ENCODE results near the gene MAGEA9. TPM values are rescaled to one million over a fixed set of nuclear protein-coding genes. Genes with fewer than 3 reads are reported as not detected.
"Not testable (repeated sequence)": the region's sequence is repeated elsewhere in the genome, so short reads cannot be mapped to it uniquely, and the experiment has no call there.

MAGEA9 gene
- total RNA-seq, 1 experiment from 2014 or later, result not detected

- no peak for DNase-seq
- Mint-ChIP-seq H3K4me3 (ENCODE audit: unreplicated experiment) (no peak overlapping the region), H3K9me3 (ENCODE audit: unreplicated experiment) (no peaks in the 10 kb centered on the region), H3K4me1 (ENCODE audit: low read depth, unreplicated experiment) (no peaks in the 10 kb centered on the region), H3K36me3 (ENCODE audit: insufficient read depth, unreplicated experiment) (no peaks in the 10 kb centered on the region), H3K27ac (ENCODE audit: unreplicated experiment) (no peak overlapping the region), H3K27me3 (ENCODE audit: insufficient read depth, unreplicated experiment) (peaks cover 2% of the 10 kb centered on the region)
- no TSS peak for BruUV-seq (replicated peaks)
- Histone ChIP-seq H3K4me1 (no peaks in the 10 kb centered on the region), H3K9me3 (no peaks in the 10 kb centered on the region), H3K27me3 (replicated peaks; ENCODE audit: control insufficient read depth, insufficient read depth, low read length) (no peaks in the 10 kb centered on the region), H3K4me3 (ENCODE audit: low read depth, low read length) (no peak overlapping the region), H3K36me3 (ENCODE audit: control insufficient read depth, insufficient read depth, low read length) (no peaks in the 10 kb centered on the region)
- intact Hi-C loops (cut with micrococcal nuclease; ENCODE audit: unreplicated experiment), result no loop called here
- CTCF ChIA-PET, result no interaction called here
- TF ChIP-seq CTCF (IDR thresholded peaks at IDR 0.05; ENCODE audit: insufficient read depth in 1 of 2, low read depth in 1 of 2, low read length in 1 of 2, severe bottlenecking in 1 of 2, unreplicated experiment in 1 of 2), result no peak
- POLR2A ChIA-PET, result no interaction called here
Observed at GRCh38 chrX:149758068-149758714, 23.5 kb upstream of the MAGEA9 start.

- H3K9me3 Mint-ChIP-seq (ENCODE audit: unreplicated experiment); DNase-seq; H3K36me3 Mint-ChIP-seq (ENCODE audit: insufficient read depth, unreplicated experiment); H3K4me3 Mint-ChIP-seq (ENCODE audit: unreplicated experiment); H3K4me1 ChIP-seq; H3K4me3 ChIP-seq (ENCODE audit: low read depth, low read length); H3K27me3 ChIP-seq (replicated peaks; ENCODE audit: control insufficient read depth, insufficient read depth, low read length); intact Hi-C loops (cut with micrococcal nuclease; ENCODE audit: unreplicated experiment); H3K27ac Mint-ChIP-seq (ENCODE audit: unreplicated experiment); POLR2A ChIA-PET; H3K27me3 Mint-ChIP-seq (ENCODE audit: insufficient read depth, unreplicated experiment); H3K4me1 Mint-ChIP-seq (ENCODE audit: low read depth, unreplicated experiment); CTCF ChIA-PET; H3K9me3 ChIP-seq; BruUV-seq (replicated peaks); H3K36me3 ChIP-seq (ENCODE audit: control insufficient read depth, insufficient read depth, low read length): not testable (repeated sequence)
Observed at GRCh38 chrX:149758715-149759078, 23.0 kb upstream of the MAGEA9 start.

GRCh38 chrX:149759824-149760223 lies 21.9 kb upstream of the MAGEA9 start:
- intact Hi-C loops (cut with micrococcal nuclease; ENCODE audit: unreplicated experiment), result no loop called here
- H3K4me1 ChIP-seq, result no peaks in the 10 kb centered on the region
- Mint-ChIP-seq H3K27ac (ENCODE audit: unreplicated experiment) (no peak overlapping the region), H3K4me3 (ENCODE audit: unreplicated experiment) (no peak overlapping the region), H3K9me3 (ENCODE audit: unreplicated experiment) (no peaks in the 10 kb centered on the region), H3K27me3 (ENCODE audit: insufficient read depth, unreplicated experiment) (peaks cover 5% of the 10 kb centered on the region), H3K36me3 (ENCODE audit: insufficient read depth, unreplicated experiment) (no peaks in the 10 kb centered on the region), H3K4me1 (ENCODE audit: low read depth, unreplicated experiment) (no peaks in the 10 kb centered on the region)
- ChIA-PET POLR2A (no interaction called here), CTCF (no interaction called here)
- H3K36me3 ChIP-seq (ENCODE audit: control insufficient read depth, insufficient read depth, low read length), result no peaks in the 10 kb centered on the region
- no peaks in the 10 kb centered on the region for H3K27me3 ChIP-seq (replicated peaks; ENCODE audit: control insufficient read depth, insufficient read depth, low read length)
- no peak overlapping the region for H3K4me3 ChIP-seq (ENCODE audit: low read depth, low read length)
- no peak for TF ChIP-seq CTCF (IDR thresholded peaks at IDR 0.05; ENCODE audit: insufficient read depth in 1 of 2, low read depth in 1 of 2, low read length in 1 of 2, severe bottlenecking in 1 of 2, unreplicated experiment in 1 of 2)
- BruUV-seq (replicated peaks), result no TSS peak
- H3K9me3 ChIP-seq, result no peaks in the 10 kb centered on the region
- no peak for DNase-seq

GRCh38 chrX:149760965-149761364 lies 20.8 kb upstream of the MAGEA9 start:
- DNase-seq, result no peak
- Mint-ChIP-seq H3K4me3 (ENCODE audit: unreplicated experiment) (no peak overlapping the region), H3K27ac (ENCODE audit: unreplicated experiment) (no peak overlapping the region), H3K9me3 (ENCODE audit: unreplicated experiment) (no peaks in the 10 kb centered on the region), H3K27me3 (ENCODE audit: insufficient read depth, unreplicated experiment) (peaks cover 5% of the 10 kb centered on the region), H3K4me1 (ENCODE audit: low read depth, unreplicated experiment) (no peaks in the 10 kb centered on the region), H3K36me3 (ENCODE audit: insufficient read depth, unreplicated experiment) (no peaks in the 10 kb centered on the region)
- H3K27me3 ChIP-seq (replicated peaks; ENCODE audit: control insufficient read depth, insufficient read depth, low read length), result no peaks in the 10 kb centered on the region
- intact Hi-C loops (cut with micrococcal nuclease; ENCODE audit: unreplicated experiment), result no loop called here
- ChIA-PET CTCF (no interaction called here), POLR2A (no interaction called here)
- H3K4me1 ChIP-seq, result no peaks in the 10 kb centered on the region
- no TSS peak for BruUV-seq (replicated peaks)
- no peak overlapping the region for H3K4me3 ChIP-seq (ENCODE audit: low read depth, low read length)
- no peaks in the 10 kb centered on the region for H3K36me3 ChIP-seq (ENCODE audit: control insufficient read depth, insufficient read depth, low read length)
- TF ChIP-seq CTCF (IDR thresholded peaks at IDR 0.05; ENCODE audit: insufficient read depth in 1 of 2, low read depth in 1 of 2, low read length in 1 of 2, severe bottlenecking in 1 of 2, unreplicated experiment in 1 of 2), result no peak
- no peaks in the 10 kb centered on the region for H3K9me3 ChIP-seq

GRCh38 chrX:149761858-149762674 lies 19.7 kb upstream of the MAGEA9 start:
- CTCF ChIA-PET; H3K36me3 ChIP-seq (ENCODE audit: control insufficient read depth, insufficient read depth, low read length); H3K27me3 ChIP-seq (replicated peaks; ENCODE audit: control insufficient read depth, insufficient read depth, low read length); H3K9me3 ChIP-seq; DNase-seq; H3K27ac Mint-ChIP-seq (ENCODE audit: unreplicated experiment); H3K4me3 Mint-ChIP-seq (ENCODE audit: unreplicated experiment); BruUV-seq (replicated peaks); H3K4me1 Mint-ChIP-seq (ENCODE audit: low read depth, unreplicated experiment); H3K4me1 ChIP-seq; H3K4me3 ChIP-seq (ENCODE audit: low read depth, low read length); intact Hi-C loops (cut with micrococcal nuclease; ENCODE audit: unreplicated experiment); POLR2A ChIA-PET; H3K9me3 Mint-ChIP-seq (ENCODE audit: unreplicated experiment); H3K36me3 Mint-ChIP-seq (ENCODE audit: insufficient read depth, unreplicated experiment); H3K27me3 Mint-ChIP-seq (ENCODE audit: insufficient read depth, unreplicated experiment): not testable (repeated sequence)

Measured in Caco-2 (cell line).